Body of pancreas (tissue), 4 donors: ENCODE data around the gene SLC24A1.

Experiments
- CTCF ChIP-seq, 7 experiments: fragments of 450-650 bp in 4 of 7; fragments of 200-600 bp in 3 of 7; sonication (generic) in 3 of 7; IDR thresholded peaks; one replicate each; pipeline ENCODE4 v1.5.1; 2016 to 2019; ENCODE audit warnings: antibody characterized with exemption in 7 of 7
- POLR2A ChIP-seq, 3 donors: fragments of 450-650 bp; IDR thresholded peaks; one replicate each; pipeline ENCODE4 v1.6.1; 2016; ENCODE audit warnings: antibody characterized with exemption in 3 of 3, mild to moderate bottlenecking in 2 of 3

GRCh38 chr15:65577129-65577996, 44.4 kb upstream of the SLC24A1 start:
- TF ChIP-seq CTCF (IDR thresholded peaks at IDR 0.05), result no peak
- TF ChIP-seq POLR2A (IDR thresholded peaks at IDR 0.05), result no peak
